ENCODE measurements around the gene LCMT1.

The LCMT1 gene

DNA sequence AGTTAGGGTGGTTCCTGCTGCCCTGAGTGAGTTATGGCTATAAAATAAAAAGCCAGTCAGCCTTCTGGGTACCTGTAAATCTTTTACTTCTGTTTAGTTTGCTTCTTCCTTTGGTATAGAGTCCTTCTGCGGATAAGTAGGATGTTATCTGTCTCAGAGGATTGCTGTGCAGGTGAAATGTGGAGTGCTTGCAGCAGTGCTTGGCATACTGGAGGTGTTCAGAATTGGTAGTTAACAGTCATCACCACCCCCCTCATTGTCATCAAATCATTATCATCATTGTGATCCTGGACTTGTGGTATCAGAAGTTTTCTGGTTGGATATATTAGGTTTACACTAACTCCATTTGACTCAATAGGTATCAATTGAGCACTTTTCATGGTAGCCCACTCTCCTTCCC lies 2.6 kb downstream of the LCMT1 start:
- TF ChIP-seq CTCF (IDR thresholded peaks at IDR 0.05; ENCODE audit: borderline replicate concordance, extremely low read depth, low read length, poor library complexity, severe bottlenecking), result no peak
- no peak for TF ChIP-seq EZH2 (IDR thresholded peaks at IDR 0.05; ENCODE audit: borderline replicate concordance, low read depth, low read length, severe bottlenecking)
- no peak for DNase-seq
- no peaks in the 10 kb centered on the region for H3K27me3 ChIP-seq (ENCODE audit: insufficient read depth, low read length, poor library complexity)
- no peak overlapping the region for H3K27ac ChIP-seq (ENCODE audit: low read length)
- H2AFZ ChIP-seq (ENCODE audit: low read depth, low read length), result no peak overlapping the region
- no peak overlapping the region for H3K9ac ChIP-seq (ENCODE audit: low read depth, low read length)
- no peaks in the 10 kb centered on the region for H3K9me3 ChIP-seq (ENCODE audit: insufficient read depth, low read length, severe bottlenecking)
- ATAC-seq (ENCODE audit: insufficient read depth, low read depth), result no peak
- peaks cover 18% of the 10 kb centered on the region for H3K36me3 ChIP-seq (ENCODE audit: insufficient read depth, low read length)
- H3K79me2 ChIP-seq (ENCODE audit: insufficient read depth, low read length), result peaks cover 61% of the 10 kb centered on the region
- peaks cover 35% of the 10 kb centered on the region for H3K4me1 ChIP-seq (ENCODE audit: insufficient read depth, low read length)
- H3K4me2 ChIP-seq (ENCODE audit: insufficient read depth, low read length), result no peak overlapping the region
- H3K4me3 ChIP-seq (ENCODE audit: low read depth in 1 of 2, low read length in 2 of 2), result no peak overlapping the region
- H4K20me1 ChIP-seq (ENCODE audit: insufficient read depth, low read length), result peaks cover 19% of the 10 kb centered on the region

DNA sequence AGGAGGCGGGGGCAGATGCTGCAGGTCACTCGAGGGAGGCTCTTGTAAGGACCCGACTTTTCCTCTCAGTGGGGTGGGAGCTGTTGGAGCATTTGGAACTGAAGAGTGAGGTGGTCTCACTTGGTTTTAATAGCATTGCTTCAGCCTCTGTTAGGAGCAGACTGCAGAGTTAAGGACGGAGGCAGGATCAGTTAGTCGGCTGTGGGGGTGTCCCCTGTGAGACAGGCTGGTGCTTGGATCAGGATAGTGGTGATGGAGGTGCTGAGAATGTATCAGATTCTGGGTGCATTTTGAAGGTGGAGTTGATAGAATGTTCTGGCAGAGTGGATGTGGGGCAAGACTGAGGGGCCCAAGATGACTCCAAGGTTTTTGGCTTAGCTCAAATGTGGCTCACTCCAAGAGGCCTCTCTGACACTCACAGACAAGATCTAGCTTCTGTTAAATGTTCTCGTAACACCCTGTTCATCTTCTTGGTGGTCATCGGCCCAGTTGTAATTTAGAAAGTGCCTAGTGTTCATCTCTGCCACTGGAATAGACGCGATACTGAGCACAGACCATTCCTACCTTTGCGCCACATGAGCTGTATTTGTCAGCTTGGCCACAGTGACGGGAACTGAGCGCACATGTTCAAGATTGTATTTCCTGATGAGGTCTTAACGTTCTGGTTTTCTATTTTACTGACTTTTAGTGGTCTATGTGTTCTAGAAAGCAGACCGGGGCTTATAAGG lies 7.5 kb downstream of the LCMT1 start:
- ATAC-seq (ENCODE audit: insufficient read depth, low read depth) (no peak), DNase-seq (no peak)
- H3K27me3 ChIP-seq (ENCODE audit: insufficient read depth, low read length, poor library complexity), result no peaks in the 10 kb centered on the region
- H3K4me1 ChIP-seq (ENCODE audit: insufficient read depth, low read length), result no peaks in the 10 kb centered on the region
- no peaks in the 10 kb centered on the region for H3K9me3 ChIP-seq (ENCODE audit: insufficient read depth, low read length, severe bottlenecking)
- H3K36me3 ChIP-seq (ENCODE audit: insufficient read depth, low read length), result peaks cover 18% of the 10 kb centered on the region
- no peak overlapping the region for H2AFZ ChIP-seq (ENCODE audit: low read depth, low read length)
- H3K9ac ChIP-seq (ENCODE audit: low read depth, low read length), result no peak overlapping the region
- H3K79me2 ChIP-seq (ENCODE audit: insufficient read depth, low read length), result peaks cover 44% of the 10 kb centered on the region
- no peak overlapping the region for H3K4me2 ChIP-seq (ENCODE audit: insufficient read depth, low read length)
- no peak overlapping the region for H3K4me3 ChIP-seq (ENCODE audit: low read depth in 1 of 2, low read length in 2 of 2)
- TF ChIP-seq CTCF (IDR thresholded peaks at IDR 0.05; ENCODE audit: borderline replicate concordance, extremely low read depth, low read length, poor library complexity, severe bottlenecking) (no peak), EZH2 (IDR thresholded peaks at IDR 0.05; ENCODE audit: borderline replicate concordance, low read depth, low read length, severe bottlenecking) (no peak)
- H3K27ac ChIP-seq (ENCODE audit: low read length), result no peak overlapping the region
- peaks cover 19% of the 10 kb centered on the region for H4K20me1 ChIP-seq (ENCODE audit: insufficient read depth, low read length)

GRCh38 chr16:25121824-25122600 lies 10.5 kb downstream of the LCMT1 start:
- Histone ChIP-seq H3K4me1 (ENCODE audit: insufficient read depth, low read length) (no peaks in the 10 kb centered on the region), H3K79me2 (ENCODE audit: insufficient read depth, low read length) (peaks cover 21% of the 10 kb centered on the region), H3K9ac (ENCODE audit: low read depth, low read length) (no peak overlapping the region)

More at GRCh38 chr16:25121824-25122600, 10.5 kb downstream of the LCMT1 start:
- Histone ChIP-seq H3K36me3 (ENCODE audit: insufficient read depth, low read length) (peaks cover 2% of the 10 kb centered on the region; the same call in 1 of the 2 replicates), H3K9me3 (ENCODE audit: insufficient read depth, low read length, severe bottlenecking) (no peaks in the 10 kb centered on the region), H3K4me2 (ENCODE audit: insufficient read depth, low read length) (no peak overlapping the region), H3K27me3 (ENCODE audit: insufficient read depth, low read length, poor library complexity) (no peaks in the 10 kb centered on the region), H2AFZ (ENCODE audit: low read depth, low read length) (no peak overlapping the region), H3K4me3 (ENCODE audit: low read depth in 1 of 2, low read length in 2 of 2) (no peak overlapping the region), H3K27ac (ENCODE audit: low read length) (no peak overlapping the region), H4K20me1 (ENCODE audit: insufficient read depth, low read length) (peaks cover 11% of the 10 kb centered on the region)
- DNase-seq (no peak), ATAC-seq (ENCODE audit: insufficient read depth, low read depth) (no peak)
- TF ChIP-seq EZH2 (IDR thresholded peaks at IDR 0.05; ENCODE audit: borderline replicate concordance, low read depth, low read length, severe bottlenecking) (no peak), CTCF (IDR thresholded peaks at IDR 0.05; ENCODE audit: borderline replicate concordance, extremely low read depth, low read length, poor library complexity, severe bottlenecking) (no peak)
